Measurements from ENCODE around the gene ZDHHC14. TPM values are rescaled to one million over a fixed set of nuclear protein-coding genes. Genes with fewer than 3 reads are reported as not detected.
A peak's percentile ranks its signal among the peaks of the same experiment; 100 is the strongest.

The ZDHHC14 gene
- total RNA-seq, 1 donor from 2014 or later: 1.8 TPM

- no peak overlapping the region for H3K4me3 ChIP-seq (ENCODE audit: low read depth, low read length)
- no peak for FAIRE-seq
- TF ChIP-seq, protein P1, sequence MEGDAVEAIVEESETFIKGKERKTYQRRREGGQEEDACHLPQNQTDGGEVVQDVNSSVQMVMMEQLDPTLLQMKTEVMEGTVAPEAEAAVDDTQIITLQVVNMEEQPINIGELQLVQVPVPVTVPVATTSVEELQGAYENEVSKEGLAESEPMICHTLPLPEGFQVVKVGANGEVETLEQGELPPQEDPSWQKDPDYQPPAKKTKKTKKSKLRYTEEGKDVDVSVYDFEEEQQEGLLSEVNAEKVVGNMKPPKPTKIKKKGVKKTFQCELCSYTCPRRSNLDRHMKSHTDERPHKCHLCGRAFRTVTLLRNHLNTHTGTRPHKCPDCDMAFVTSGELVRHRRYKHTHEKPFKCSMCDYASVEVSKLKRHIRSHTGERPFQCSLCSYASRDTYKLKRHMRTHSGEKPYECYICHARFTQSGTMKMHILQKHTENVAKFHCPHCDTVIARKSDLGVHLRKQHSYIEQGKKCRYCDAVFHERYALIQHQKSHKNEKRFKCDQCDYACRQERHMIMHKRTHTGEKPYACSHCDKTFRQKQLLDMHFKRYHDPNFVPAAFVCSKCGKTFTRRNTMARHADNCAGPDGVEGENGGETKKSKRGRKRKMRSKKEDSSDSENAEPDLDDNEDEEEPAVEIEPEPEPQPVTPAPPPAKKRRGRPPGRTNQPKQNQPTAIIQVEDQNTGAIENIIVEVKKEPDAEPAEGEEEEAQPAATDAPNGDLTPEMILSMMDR (IDR thresholded peaks at IDR 0.05; ENCODE audit: insufficient read depth, low read length, severe bottlenecking): no peak
These were observed 15.0 kb downstream of the ZDHHC14 start for GRCh38 chr6:157396026-157396425.

GRCh38 chr6:157397660-157398059, 16.7 kb downstream of the ZDHHC14 start:
- DNase-seq (ENCODE audit: low read depth): no peak
- no peaks in the 10 kb centered on the region for H3K36me3 ChIP-seq (ENCODE audit: control insufficient read depth, insufficient read depth, low read length)
- no peak for FAIRE-seq
- H3K27me3 ChIP-seq (ENCODE audit: control insufficient read depth, insufficient read depth, low read length): no peaks in the 10 kb centered on the region
- no peak overlapping the region for H3K4me3 ChIP-seq (ENCODE audit: low read depth, low read length)
- TF ChIP-seq, protein P1 (IDR thresholded peaks at IDR 0.05; ENCODE audit: insufficient read depth, low read length, severe bottlenecking): no peak

More at GRCh38 chr6:157396026-157396425, 15.0 kb downstream of the ZDHHC14 start:
- H3K36me3 ChIP-seq (ENCODE audit: control insufficient read depth, insufficient read depth, low read length): no peaks in the 10 kb centered on the region
- H3K27me3 ChIP-seq (ENCODE audit: control insufficient read depth, insufficient read depth, low read length): no peaks in the 10 kb centered on the region
- DNase-seq (ENCODE audit: low read depth): no peak

DNA sequence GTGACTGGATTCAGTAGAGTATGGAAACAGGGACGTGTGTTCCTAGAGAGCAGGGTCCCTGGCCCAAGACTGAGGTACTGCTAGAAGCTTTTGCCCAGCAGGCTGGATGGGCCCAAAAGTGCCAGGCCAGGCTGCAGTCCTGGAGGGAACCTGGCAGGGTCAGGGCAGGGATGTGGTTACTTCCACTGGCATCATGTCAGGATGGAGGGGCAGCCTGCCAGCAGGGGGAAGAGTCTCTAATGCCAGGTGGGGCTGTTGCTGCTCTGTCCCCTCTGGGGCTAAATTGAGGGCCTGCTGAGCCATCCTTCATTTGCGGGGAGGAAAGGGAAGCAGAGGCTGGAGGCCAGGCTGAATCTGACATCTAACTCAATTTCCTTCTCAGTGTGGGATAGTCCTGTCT, 17.2 kb downstream of the ZDHHC14 start:
- TF ChIP-seq, protein P1 (IDR thresholded peaks at IDR 0.05; ENCODE audit: insufficient read depth, low read length, severe bottlenecking): no peak
- DNase-seq (ENCODE audit: low read depth) (no peak), FAIRE-seq (no peak)
- Histone ChIP-seq H3K4me3 (ENCODE audit: low read depth, low read length) (no peak overlapping the region), H3K36me3 (ENCODE audit: control insufficient read depth, insufficient read depth, low read length) (no peaks in the 10 kb centered on the region), H3K27me3 (ENCODE audit: control insufficient read depth, insufficient read depth, low read length) (no peaks in the 10 kb centered on the region)

DNA sequence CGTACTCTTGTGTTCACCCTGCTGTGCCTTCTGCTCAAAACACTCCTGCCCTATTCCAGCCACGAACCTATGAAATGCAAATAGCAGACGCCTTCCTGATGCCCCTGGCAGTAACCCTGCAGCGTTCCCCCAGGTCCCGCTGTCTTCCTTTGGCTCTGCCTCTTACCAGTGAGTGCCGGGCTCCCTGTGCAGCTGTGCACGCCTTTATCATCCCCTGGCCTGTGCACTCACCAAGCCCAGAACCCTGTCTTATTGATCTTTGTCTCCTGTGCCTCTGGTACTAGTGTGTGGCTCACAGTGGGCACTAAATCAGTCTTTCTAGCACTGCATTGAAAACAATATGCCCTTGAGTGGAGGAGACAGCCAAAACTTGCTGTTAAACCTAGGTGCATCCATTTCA, 19.7 kb downstream of the ZDHHC14 start:
- FAIRE-seq: no peak
- no peak overlapping the region for H3K4me3 ChIP-seq (ENCODE audit: low read depth, low read length)
- TF ChIP-seq, protein P1 (IDR thresholded peaks at IDR 0.05; ENCODE audit: insufficient read depth, low read length, severe bottlenecking): no peak
- no peaks in the 10 kb centered on the region for H3K27me3 ChIP-seq (ENCODE audit: control insufficient read depth, insufficient read depth, low read length)
- DNase-seq (ENCODE audit: low read depth): no peak
- no peaks in the 10 kb centered on the region for H3K36me3 ChIP-seq (ENCODE audit: control insufficient read depth, insufficient read depth, low read length)

DNA sequence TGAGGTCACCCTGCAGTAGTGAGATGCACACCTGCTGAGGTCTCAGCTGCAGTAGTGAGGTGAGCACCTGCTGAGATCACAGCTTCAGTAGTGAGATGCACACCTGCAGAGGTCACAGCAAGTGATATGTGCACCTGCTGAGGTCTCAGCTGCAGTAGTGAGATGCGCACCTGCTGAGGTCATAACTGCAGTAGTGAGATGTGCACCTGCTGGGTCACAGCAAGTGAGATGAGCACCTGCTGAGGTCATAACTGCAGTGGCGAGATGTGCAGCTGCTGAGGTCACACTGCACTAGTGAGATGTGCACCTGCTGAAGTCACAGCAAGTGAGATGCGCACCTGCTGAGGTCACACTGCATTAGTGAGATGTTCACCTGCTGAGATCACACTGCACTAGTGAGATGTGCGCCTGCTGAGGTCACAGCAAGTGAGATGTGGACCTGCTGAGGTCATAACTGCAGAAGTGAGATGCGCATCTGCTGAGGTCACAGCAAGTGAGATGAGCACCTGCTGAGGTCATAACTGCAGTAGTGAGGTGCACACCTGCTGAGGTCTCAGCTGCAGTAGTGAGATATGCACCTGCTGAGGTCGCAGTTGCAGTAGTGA, 20.8 kb downstream of the ZDHHC14 start:
- Histone ChIP-seq H3K4me3 (ENCODE audit: low read depth, low read length) (no peak overlapping the region), H3K27me3 (ENCODE audit: control insufficient read depth, insufficient read depth, low read length) (no peaks in the 10 kb centered on the region), H3K36me3 (ENCODE audit: control insufficient read depth, insufficient read depth, low read length) (no peaks in the 10 kb centered on the region)
- TF ChIP-seq, protein P1 (IDR thresholded peaks at IDR 0.05; ENCODE audit: insufficient read depth, low read length, severe bottlenecking): no peak
- DNase-seq (ENCODE audit: low read depth) (no peak), FAIRE-seq (peak; percentile 94)

Data from bronchial epithelial cell (primary cell).